HL-60 (cell line): ENCODE measurements around the gene PRR12.

Source experiments
- DNase-seq, 2 experiments: peaks; one replicate each; pipeline ENCODE4 v3.0.0-alpha.2; 2010 to 2020; ENCODE audit warnings: low read depth in 1 of 2, low spot score in 1 of 2
- H3K27ac ChIP-seq: fragments of 250-450 bp; sonication (Bioruptor Pico); replicated peaks from 2 replicates; pipeline ENCODE4 v1.5.1; 2020; ENCODE audit warnings: mild to moderate bottlenecking, moderate library complexity
- H3K27me3 ChIP-seq: fragments of 250-450 bp; sonication (Bioruptor Pico); 2 replicates; pipeline ENCODE4 v1.5.1; 2021; ENCODE audit warnings: mild to moderate bottlenecking, moderate library complexity; ENCODE audit not compliant: insufficient read depth, poor library complexity, severe bottlenecking
- H3K4me3 ChIP-seq: replicated peaks from 2 replicates; pipeline ENCODE4 v1.5.1; 2011; ENCODE audit warnings: mild to moderate bottlenecking, control low read depth, low read length; ENCODE audit not compliant: insufficient read depth
- GABPA ChIP-seq: IDR thresholded peaks from 2 replicates; pipeline ENCODE4 v1.6.1; 2012; ENCODE audit warnings: low read depth
- POLR2AphosphoS5 ChIP-seq: IDR thresholded peaks from 2 replicates; pipeline ENCODE4 v1.6.1; 2012; ENCODE audit warnings: low read depth
- SPI1 ChIP-seq: IDR thresholded peaks from 2 replicates; pipeline ENCODE4 v1.6.1; 2012; ENCODE audit warnings: low read depth, mild to moderate bottlenecking, borderline replicate concordance
- TF ChIP-seq, protein P1 (sequence below): IDR thresholded peaks from one replicate; pipeline ENCODE4 v1.5.1; 2011; ENCODE audit warnings: low read length, control low read depth, inconsistent platforms; ENCODE audit not compliant: insufficient read depth
- TF ChIP-seq, protein P2 (sequence below): IDR thresholded peaks from 2 replicates; pipeline ENCODE4 v1.6.1; 2012; ENCODE audit warnings: low read depth; ENCODE audit not compliant: insufficient replicate concordance

The PRR12 gene

DNA sequence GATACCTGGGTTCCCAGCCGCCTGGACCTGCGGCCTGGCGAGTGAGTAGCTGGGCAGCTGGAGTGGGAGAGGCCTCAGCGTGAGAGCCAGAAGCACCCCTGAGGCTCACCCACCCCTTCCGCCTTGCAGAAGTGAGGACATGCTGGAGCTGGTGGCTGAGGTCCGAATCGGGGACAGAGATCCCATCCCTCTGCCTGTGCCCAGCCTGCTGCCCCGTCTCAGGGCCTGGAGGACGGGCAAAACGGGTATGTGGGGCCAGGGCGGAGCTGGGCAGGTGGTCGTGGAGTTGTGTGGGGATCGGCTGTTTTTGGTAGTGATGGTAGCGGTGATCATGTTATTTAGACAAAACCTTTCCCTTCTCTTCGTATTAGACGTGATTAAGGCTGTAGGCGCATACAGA lies 55.6 kb downstream of the PRR12 start:
- Histone ChIP-seq H3K27me3 (no peaks in the 10 kb centered on the region), H3K27ac (no peak overlapping the region), H3K4me3 (no peak overlapping the region)
- TF ChIP-seq POLR2AphosphoS5, result no peak
- TF ChIP-seq, protein P1, sequence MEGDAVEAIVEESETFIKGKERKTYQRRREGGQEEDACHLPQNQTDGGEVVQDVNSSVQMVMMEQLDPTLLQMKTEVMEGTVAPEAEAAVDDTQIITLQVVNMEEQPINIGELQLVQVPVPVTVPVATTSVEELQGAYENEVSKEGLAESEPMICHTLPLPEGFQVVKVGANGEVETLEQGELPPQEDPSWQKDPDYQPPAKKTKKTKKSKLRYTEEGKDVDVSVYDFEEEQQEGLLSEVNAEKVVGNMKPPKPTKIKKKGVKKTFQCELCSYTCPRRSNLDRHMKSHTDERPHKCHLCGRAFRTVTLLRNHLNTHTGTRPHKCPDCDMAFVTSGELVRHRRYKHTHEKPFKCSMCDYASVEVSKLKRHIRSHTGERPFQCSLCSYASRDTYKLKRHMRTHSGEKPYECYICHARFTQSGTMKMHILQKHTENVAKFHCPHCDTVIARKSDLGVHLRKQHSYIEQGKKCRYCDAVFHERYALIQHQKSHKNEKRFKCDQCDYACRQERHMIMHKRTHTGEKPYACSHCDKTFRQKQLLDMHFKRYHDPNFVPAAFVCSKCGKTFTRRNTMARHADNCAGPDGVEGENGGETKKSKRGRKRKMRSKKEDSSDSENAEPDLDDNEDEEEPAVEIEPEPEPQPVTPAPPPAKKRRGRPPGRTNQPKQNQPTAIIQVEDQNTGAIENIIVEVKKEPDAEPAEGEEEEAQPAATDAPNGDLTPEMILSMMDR, result no peak
- TF ChIP-seq SPI1, result no peak
- TF ChIP-seq GABPA, result no peak
- TF ChIP-seq, protein P2, sequence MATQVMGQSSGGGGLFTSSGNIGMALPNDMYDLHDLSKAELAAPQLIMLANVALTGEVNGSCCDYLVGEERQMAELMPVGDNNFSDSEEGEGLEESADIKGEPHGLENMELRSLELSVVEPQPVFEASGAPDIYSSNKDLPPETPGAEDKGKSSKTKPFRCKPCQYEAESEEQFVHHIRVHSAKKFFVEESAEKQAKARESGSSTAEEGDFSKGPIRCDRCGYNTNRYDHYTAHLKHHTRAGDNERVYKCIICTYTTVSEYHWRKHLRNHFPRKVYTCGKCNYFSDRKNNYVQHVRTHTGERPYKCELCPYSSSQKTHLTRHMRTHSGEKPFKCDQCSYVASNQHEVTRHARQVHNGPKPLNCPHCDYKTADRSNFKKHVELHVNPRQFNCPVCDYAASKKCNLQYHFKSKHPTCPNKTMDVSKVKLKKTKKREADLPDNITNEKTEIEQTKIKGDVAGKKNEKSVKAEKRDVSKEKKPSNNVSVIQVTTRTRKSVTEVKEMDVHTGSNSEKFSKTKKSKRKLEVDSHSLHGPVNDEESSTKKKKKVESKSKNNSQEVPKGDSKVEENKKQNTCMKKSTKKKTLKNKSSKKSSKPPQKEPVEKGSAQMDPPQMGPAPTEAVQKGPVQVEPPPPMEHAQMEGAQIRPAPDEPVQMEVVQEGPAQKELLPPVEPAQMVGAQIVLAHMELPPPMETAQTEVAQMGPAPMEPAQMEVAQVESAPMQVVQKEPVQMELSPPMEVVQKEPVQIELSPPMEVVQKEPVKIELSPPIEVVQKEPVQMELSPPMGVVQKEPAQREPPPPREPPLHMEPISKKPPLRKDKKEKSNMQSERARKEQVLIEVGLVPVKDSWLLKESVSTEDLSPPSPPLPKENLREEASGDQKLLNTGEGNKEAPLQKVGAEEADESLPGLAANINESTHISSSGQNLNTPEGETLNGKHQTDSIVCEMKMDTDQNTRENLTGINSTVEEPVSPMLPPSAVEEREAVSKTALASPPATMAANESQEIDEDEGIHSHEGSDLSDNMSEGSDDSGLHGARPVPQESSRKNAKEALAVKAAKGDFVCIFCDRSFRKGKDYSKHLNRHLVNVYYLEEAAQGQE, result no peak
- no peak for DNase-seq

DNA sequence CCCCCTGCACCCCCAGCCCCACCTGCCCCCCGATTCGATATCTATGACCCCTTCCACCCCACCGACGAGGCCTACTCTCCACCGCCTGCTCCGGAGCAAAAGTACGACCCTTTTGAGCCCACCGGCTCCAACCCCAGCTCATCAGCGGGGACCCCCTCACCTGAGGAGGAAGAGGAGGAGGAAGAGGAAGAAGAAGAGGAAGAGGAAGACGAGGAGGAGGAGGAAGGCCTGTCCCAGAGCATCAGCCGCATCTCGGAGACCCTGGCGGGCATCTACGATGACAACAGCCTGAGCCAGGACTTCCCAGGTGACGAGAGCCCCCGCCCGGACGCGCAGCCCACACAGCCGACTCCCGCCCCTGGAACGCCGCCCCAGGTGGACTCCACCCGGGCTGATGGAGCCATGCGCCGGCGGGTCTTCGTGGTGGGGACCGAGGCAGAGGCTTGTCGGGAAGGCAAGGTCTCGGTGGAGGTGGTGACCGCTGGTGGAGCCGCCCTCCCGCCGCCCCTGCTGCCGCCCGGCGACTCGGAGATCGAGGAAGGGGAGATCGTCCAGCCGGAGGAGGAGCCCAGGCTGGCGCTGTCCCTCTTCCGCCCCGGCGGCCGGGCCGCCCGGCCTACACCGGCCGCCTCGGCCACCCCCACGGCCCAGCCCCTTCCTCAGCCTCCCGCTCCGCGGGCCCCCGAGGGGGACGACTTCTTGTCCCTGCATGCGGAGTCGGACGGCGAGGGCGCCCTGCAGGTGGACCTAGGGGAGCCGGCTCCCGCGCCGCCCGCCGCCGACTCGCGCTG lies 60.2 kb downstream of the PRR12 start:
- TF ChIP-seq, protein P1, result no peak
- no peak for TF ChIP-seq GABPA
- TF ChIP-seq SPI1, result no peak
- TF ChIP-seq POLR2AphosphoS5, result no peak
- TF ChIP-seq, protein P2, result no peak

DNA sequence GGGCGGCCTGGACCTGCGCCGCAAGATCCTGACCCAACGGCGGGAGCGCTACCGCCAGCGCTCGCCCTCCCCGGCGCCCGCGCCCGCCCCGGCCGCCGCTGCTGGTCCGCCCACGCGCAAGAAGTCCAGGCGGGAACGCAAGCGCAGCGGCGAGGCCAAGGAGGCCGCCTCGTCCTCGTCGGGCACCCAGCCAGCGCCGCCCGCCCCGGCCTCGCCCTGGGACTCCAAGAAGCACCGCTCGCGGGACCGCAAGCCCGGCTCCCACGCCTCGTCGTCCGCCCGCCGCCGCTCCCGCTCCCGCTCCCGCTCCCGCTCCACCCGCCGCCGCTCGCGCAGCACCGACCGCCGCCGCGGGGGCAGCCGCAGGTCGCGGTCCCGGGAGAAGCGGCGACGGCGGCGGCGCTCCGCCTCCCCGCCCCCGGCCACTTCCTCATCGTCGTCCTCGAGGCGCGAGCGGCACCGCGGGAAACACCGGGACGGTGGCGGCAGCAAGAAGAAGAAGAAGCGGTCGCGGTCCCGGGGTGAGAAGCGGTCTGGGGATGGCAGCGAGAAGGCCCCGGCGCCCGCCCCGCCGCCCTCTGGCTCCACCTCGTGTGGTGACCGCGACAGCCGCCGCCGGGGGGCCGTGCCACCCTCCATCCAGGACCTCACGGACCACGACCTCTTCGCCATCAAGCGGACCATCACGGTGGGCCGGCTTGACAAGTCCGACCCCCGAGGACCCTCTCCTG lies 61.0 kb downstream of the PRR12 start:
- H3K27me3 ChIP-seq, result no peaks in the 10 kb centered on the region
- TF ChIP-seq POLR2AphosphoS5, result no peak
- no peak for TF ChIP-seq SPI1
- TF ChIP-seq GABPA, result no peak
- TF ChIP-seq, protein P2, result no peak
- H3K27ac ChIP-seq, result no peak overlapping the region
- no peak overlapping the region for H3K4me3 ChIP-seq
- no peak for DNase-seq

More for the DNA sequence above, 60.2 kb downstream of the PRR12 start:
- Histone ChIP-seq H3K27me3 (no peaks in the 10 kb centered on the region), H3K27ac (no peak overlapping the region), H3K4me3 (no peak overlapping the region)
- DNase-seq, result no peak
